22Rv1 (cell line): Measurements from ENCODE around the gene DNPEP.

Experiments used
- ZFX ChIP-seq: fragments of 450-650 bp; IDR thresholded peaks from 2 replicates; pipeline ENCODE4 v1.6.1; 2017; ENCODE audit warnings: antibody characterized with exemption, borderline replicate concordance
- TF ChIP-seq, protein P1 (sequence below): fragments of 450-650 bp; IDR thresholded peaks from 2 replicates; pipeline ENCODE4 v1.5.1; 2017; ENCODE audit warnings: mild to moderate bottlenecking

DNA sequence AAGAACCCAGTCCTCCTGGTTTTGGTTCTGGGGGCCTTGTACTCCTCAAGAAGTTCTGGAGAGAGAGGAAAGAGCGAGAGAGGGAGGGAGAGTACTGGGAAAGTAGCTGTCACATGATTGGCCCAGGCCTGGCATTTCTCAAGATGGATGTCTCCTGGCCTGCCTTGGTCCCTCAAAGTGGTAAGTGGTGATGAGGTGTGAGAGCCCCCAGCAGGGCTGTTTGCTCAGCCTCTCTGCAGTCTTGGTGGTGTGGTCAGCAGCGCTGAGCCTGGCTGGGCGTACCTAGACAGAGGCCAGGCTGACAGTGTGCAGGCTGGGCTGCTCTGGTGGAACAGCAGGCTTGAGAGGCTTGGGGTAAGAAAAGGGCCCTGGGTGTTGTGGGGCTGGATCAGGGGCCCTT is 49.4 kb upstream of the DNPEP start:
- TF ChIP-seq, protein P1, sequence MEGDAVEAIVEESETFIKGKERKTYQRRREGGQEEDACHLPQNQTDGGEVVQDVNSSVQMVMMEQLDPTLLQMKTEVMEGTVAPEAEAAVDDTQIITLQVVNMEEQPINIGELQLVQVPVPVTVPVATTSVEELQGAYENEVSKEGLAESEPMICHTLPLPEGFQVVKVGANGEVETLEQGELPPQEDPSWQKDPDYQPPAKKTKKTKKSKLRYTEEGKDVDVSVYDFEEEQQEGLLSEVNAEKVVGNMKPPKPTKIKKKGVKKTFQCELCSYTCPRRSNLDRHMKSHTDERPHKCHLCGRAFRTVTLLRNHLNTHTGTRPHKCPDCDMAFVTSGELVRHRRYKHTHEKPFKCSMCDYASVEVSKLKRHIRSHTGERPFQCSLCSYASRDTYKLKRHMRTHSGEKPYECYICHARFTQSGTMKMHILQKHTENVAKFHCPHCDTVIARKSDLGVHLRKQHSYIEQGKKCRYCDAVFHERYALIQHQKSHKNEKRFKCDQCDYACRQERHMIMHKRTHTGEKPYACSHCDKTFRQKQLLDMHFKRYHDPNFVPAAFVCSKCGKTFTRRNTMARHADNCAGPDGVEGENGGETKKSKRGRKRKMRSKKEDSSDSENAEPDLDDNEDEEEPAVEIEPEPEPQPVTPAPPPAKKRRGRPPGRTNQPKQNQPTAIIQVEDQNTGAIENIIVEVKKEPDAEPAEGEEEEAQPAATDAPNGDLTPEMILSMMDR = no peak
- no peak for TF ChIP-seq ZFX
